GM23338 (cell line): Measurements from ENCODE around the gene IL1RAPL2. TPM values are rescaled to one million over a fixed set of nuclear protein-coding genes. Genes with fewer than 3 reads are reported as not detected.

Experiments
- ATAC-seq: fragments of 200-7000 bp; cut with Tn5 transposase; 3 replicates; pipeline ENCODE4 v1.9.1; 2020
- DNase-seq: peaks from one replicate; pipeline ENCODE4 v3.0.0-alpha.2; 2015; ENCODE audit warnings: low spot score
- H2AFZ ChIP-seq: fragments of 200-600 bp; sonication (generic); 2 replicates; pipeline ENCODE4 v1.8.0; 2016; ENCODE audit warnings: antibody characterized with exemption, mild to moderate bottlenecking, moderate library complexity
- H3F3A ChIP-seq: fragments of 200-600 bp; sonication (generic); replicated peaks from 2 replicates; pipeline ENCODE4 v1.8.0; 2017; ENCODE audit warnings: antibody characterized with exemption, mixed run types, low read depth
- H3K27ac ChIP-seq: fragments of 200-600 bp; sonication (generic); 2 replicates; pipeline ENCODE4 v1.6.1; 2016; ENCODE audit warnings: low read depth
- H3K27me3 ChIP-seq: fragments of 200-600 bp; sonication (generic); 2 replicates; pipeline ENCODE4 v1.8.0; 2016; ENCODE audit warnings: mild to moderate bottlenecking, mixed run types, moderate library complexity; ENCODE audit not compliant: insufficient read depth
- H3K36me3 ChIP-seq: fragments of 200-600 bp; sonication (generic); 2 replicates; pipeline ENCODE4 v1.8.0; 2016; ENCODE audit warnings: mild to moderate bottlenecking; ENCODE audit not compliant: insufficient read depth
- H3K4me1 ChIP-seq: fragments of 200-600 bp; sonication (generic); 2 replicates; pipeline ENCODE4 v1.8.0; 2016; ENCODE audit warnings: mild to moderate bottlenecking, moderate library complexity; ENCODE audit not compliant: insufficient read depth
- H3K4me2 ChIP-seq: fragments of 200-600 bp; sonication (generic); 2 replicates; pipeline ENCODE4 v1.7.1; 2017; ENCODE audit warnings: mixed run types
- H3K4me3 ChIP-seq: fragments of 200-600 bp; sonication (generic); 2 replicates; pipeline ENCODE4 v1.6.1; 2016; ENCODE audit warnings: mixed run types
- H3K79me2 ChIP-seq: fragments of 200-600 bp; sonication (generic); replicated peaks from 2 replicates; pipeline ENCODE4 v1.8.0; 2017; ENCODE audit warnings: mild to moderate bottlenecking; ENCODE audit not compliant: insufficient read depth
- H3K9me2 ChIP-seq: fragments of 200-600 bp; sonication (generic); 2 replicates; pipeline ENCODE4 v1.8.0; 2017; ENCODE audit not compliant: insufficient read depth
- H4K20me1 ChIP-seq: fragments of 200-600 bp; sonication (generic); replicated peaks from 2 replicates; pipeline ENCODE4 v1.8.0; 2017; ENCODE audit warnings: mild to moderate bottlenecking; ENCODE audit not compliant: insufficient read depth
- H3K27ac Mint-ChIP-seq: 2 replicates; pipeline ENCODE4 v1.8.0; 2020; ENCODE audit warnings: inconsistent platforms, mild to moderate bottlenecking, moderate library complexity, mixed read lengths
- H3K27me3 Mint-ChIP-seq: 3 replicates; pipeline ENCODE4 v1.8.0; 2022; ENCODE audit warnings: low read depth, mild to moderate bottlenecking, moderate library complexity, mixed read lengths, inconsistent platforms; ENCODE audit not compliant: insufficient read depth, poor library complexity
- H3K36me3 Mint-ChIP-seq: 3 replicates; pipeline ENCODE4 v1.8.0; 2021; ENCODE audit warnings: low read depth, mild to moderate bottlenecking, inconsistent platforms, moderate library complexity, mixed read lengths
- H3K4me1 Mint-ChIP-seq: 3 replicates; pipeline ENCODE4 v1.8.0; 2020; ENCODE audit warnings: mild to moderate bottlenecking, inconsistent platforms, mixed read lengths
- H3K4me3 Mint-ChIP-seq: 3 replicates; pipeline ENCODE4 v1.8.0; 2021; ENCODE audit warnings: moderate library complexity, mild to moderate bottlenecking, inconsistent platforms, mixed read lengths
- H3K9me3 Mint-ChIP-seq: 3 replicates; pipeline ENCODE4 v1.8.0; 2020; ENCODE audit warnings: moderate library complexity, mild to moderate bottlenecking, inconsistent platforms, mixed read lengths
- CREB1 ChIP-seq: fragments of 250-450 bp; sonication (Bioruptor Pico); IDR thresholded peaks from 2 replicates; pipeline ENCODE4 v1.5.0; 2020; ENCODE audit warnings: low read depth, mild to moderate bottlenecking, moderate library complexity
- CTCF ChIP-seq, 2 experiments: fragments of 200-600 bp in 1 of 2; sonication (generic) in 1 of 2; conservative IDR thresholded peaks; 2 replicates each; pipeline versions ENCODE4 v1.5.1 to v1.6.1; 2016 to 2017; ENCODE audit warnings: antibody characterized with exemption in 2 of 2, low read depth in 2 of 2, mild to moderate bottlenecking in 2 of 2, moderate library complexity in 1 of 2
- ETS1 ChIP-seq: IDR thresholded peaks from 2 replicates; pipeline ENCODE4 v1.6.1; 2016; ENCODE audit warnings: antibody characterized with exemption
- EZH2 ChIP-seq: fragments of 200-600 bp; sonication (generic); IDR thresholded peaks from one replicate; pipeline ENCODE4 v1.8.0; 2017; ENCODE audit warnings: antibody characterized with exemption, mild to moderate bottlenecking, low read depth; ENCODE audit not compliant: unreplicated experiment
- JUNB ChIP-seq: IDR thresholded peaks from one replicate; pipeline ENCODE4 v1.6.1; 2016; ENCODE audit warnings: antibody characterized with exemption; ENCODE audit not compliant: unreplicated experiment
- POLR2AphosphoS5 ChIP-seq: IDR thresholded peaks from 2 replicates; pipeline ENCODE4 v1.6.1; 2016; ENCODE audit warnings: antibody characterized with exemption, low read depth
- ZNF462 ChIP-seq: fragments of 250-450 bp; sonication (Bioruptor Pico); IDR thresholded peaks from 2 replicates; pipeline ENCODE4 v1.5.0; 2020; ENCODE audit warnings: mild to moderate bottlenecking, moderate library complexity
- polyA plus RNA-seq: library from polyadenylated mRNA; unstranded; fragments of >200 nt; fragmentation: Nextera tagmentation; extraction: Ambion mirVana; gene quantifications from 2 replicates; pipeline ENCODE4 v1.2.1, GENCODE V29; 2016
- total RNA-seq: library from RNA; depleted of rRNA; stranded (reverse); fragments of >200 nt; shearing (Covaris generic); gene quantifications from 2 replicates; pipeline ENCODE4 v1.2.3, GENCODE V29; 2014

Gene IL1RAPL2
- total and polyA plus RNA-seq, 2 experiments from 2014 or later = 0.80 to 0.94 TPM

DNA sequence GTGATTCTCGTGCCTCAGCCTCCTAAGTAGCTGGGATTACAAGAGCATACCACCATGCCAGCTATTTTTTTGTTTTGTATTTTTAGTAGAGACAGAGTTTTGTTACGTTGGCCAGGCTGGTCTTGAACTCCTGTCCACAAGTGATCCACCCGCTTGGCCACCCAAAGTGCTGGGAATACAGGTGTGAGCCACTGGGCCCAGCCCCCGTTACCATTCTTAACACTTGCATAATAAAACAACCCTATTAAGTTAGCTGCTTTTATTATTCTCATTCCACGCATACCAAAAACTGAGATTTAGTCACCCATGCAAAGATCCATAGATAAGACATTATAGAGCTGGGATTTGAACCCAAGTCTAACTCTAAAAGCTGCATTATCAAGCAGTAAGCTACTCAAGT is 660.5 kb downstream of the IL1RAPL2 start (continued):
- TF ChIP-seq ETS1 (no peak), JUNB (no peak), EZH2 (no peak)

- no peak overlapping the region for H3K4me2 ChIP-seq
- no peaks in the 10 kb centered on the region for H3K79me2 ChIP-seq
- peaks cover 12% of the 10 kb centered on the region for H3K4me1 ChIP-seq
- Mint-ChIP-seq H3K27ac (no peak overlapping the region), H3K4me3 (no peak overlapping the region), H3K4me1 (peaks cover 13% of the 10 kb centered on the region; the same call in 2 of the 3 replicates), H3K27me3 (no peaks in the 10 kb centered on the region), H3K9me3 (no peaks in the 10 kb centered on the region), H3K36me3 (peaks cover 2% of the 10 kb centered on the region; the same call in 1 of the 3 replicates)
- DNase-seq = no peak
- TF ChIP-seq ZNF462 (CRISPR knock-in tag) = no peak
- TF ChIP-seq JUNB = no peak
- TF ChIP-seq CTCF (conservative IDR thresholded peaks at IDR 0.05; ENCODE audit: low read depth in 2 of 2) = no peak
- no peak for TF ChIP-seq EZH2
- no peak for TF ChIP-seq CREB1
- TF ChIP-seq POLR2AphosphoS5 = no peak
- no peak for TF ChIP-seq ETS1
- H3F3A ChIP-seq = no peaks in the 10 kb centered on the region
- no peaks in the 10 kb centered on the region for H3K36me3 ChIP-seq
- no peak overlapping the region for H2AFZ ChIP-seq
- H3K27me3 ChIP-seq = no peaks in the 10 kb centered on the region
- no peak overlapping the region for H3K27ac ChIP-seq
- ATAC-seq = no peak
- no peaks in the 10 kb centered on the region for H3K9me2 ChIP-seq
- no peaks in the 10 kb centered on the region for H4K20me1 ChIP-seq
- no peak overlapping the region for H3K4me3 ChIP-seq
Observed at GRCh38 chrX:105228602-105229001, 662.6 kb downstream of the IL1RAPL2 start.
